Left ventricle myocardium inferior (tissue), 1 donor: ENCODE measurements around the gene SYCP2L. TPM values are rescaled to one million over a fixed set of nuclear protein-coding genes. Genes with fewer than 3 reads are reported as not detected.
"Not testable (repeated sequence)": the region's sequence is repeated elsewhere in the genome, so short reads cannot be mapped to it uniquely, and the experiment has no call there.

Source experiments
- DNase-seq: peaks from one replicate; pipeline ENCODE4 v3.0.0-alpha.2; 2020
- H3K27ac ChIP-seq: fragments of 200-600 bp; replicated peaks from 2 replicates; pipeline ENCODE4 v1.8.0; 2021
- H3K27me3 ChIP-seq: fragments of 200-600 bp; 2 replicates; pipeline ENCODE4 v1.8.0; 2021; ENCODE audit warnings: low read depth
- H3K36me3 ChIP-seq: fragments of 200-600 bp; 2 replicates; pipeline ENCODE4 v1.8.0; 2021
- H3K4me1 ChIP-seq: fragments of 200-600 bp; 2 replicates; pipeline ENCODE4 v1.8.0; 2021
- H3K4me3 ChIP-seq: fragments of 200-600 bp; 2 replicates; pipeline ENCODE4 v1.8.0; 2021; ENCODE audit warnings: mild to moderate bottlenecking, moderate library complexity
- H3K9me3 ChIP-seq: fragments of 200-600 bp; replicated peaks from 2 replicates; pipeline ENCODE4 v1.8.0; 2021
- CTCF ChIP-seq: fragments of 200-600 bp; IDR thresholded peaks from 2 replicates; pipeline ENCODE4 v1.8.0; 2021; ENCODE audit warnings: antibody characterized with exemption, mild to moderate bottlenecking, borderline replicate concordance
- intact Hi-C: fragments of 100-400 bp; cut with micrococcal nuclease; formaldehyde crosslinking; loops from one replicate; pipeline ENCODE4 v1.11.0; 2022
- total RNA-seq: library from RNA; stranded (reverse); fragmentation: NEBNext Ultra II Directional; extraction: Animal tissue kit (Norgen Biotek cat#: 25700); gene quantifications from one replicate; pipeline ENCODE4 v1.2.1, GENCODE V29; 2021
- donor health status: DM: no; HTN: yes; CAD: no; lungs with severe emphysema.

The SYCP2L gene
- total RNA-seq, 1 donor from 2014 or later = 0.33 TPM

GRCh38 chr6:10857259-10857658 is 29.6 kb upstream of the SYCP2L start:
- Histone ChIP-seq H3K4me3 (no peak overlapping the region), H3K36me3 (no peaks in the 10 kb centered on the region), H3K27ac (no peak overlapping the region), H3K27me3 (no peaks in the 10 kb centered on the region), H3K9me3 (peaks cover 21% of the 10 kb centered on the region), H3K4me1 (no peaks in the 10 kb centered on the region)
- no peak for DNase-seq
- no peak for TF ChIP-seq CTCF
- intact Hi-C loops = no loop called here

GRCh38 chr6:10861086-10861485 is 25.8 kb upstream of the SYCP2L start:
- no peak overlapping the region for H3K27ac ChIP-seq
- no peaks in the 10 kb centered on the region for H3K9me3 ChIP-seq
- no peaks in the 10 kb centered on the region for H3K4me1 ChIP-seq
- TF ChIP-seq CTCF = no peak
- no peak for DNase-seq
- no peaks in the 10 kb centered on the region for H3K36me3 ChIP-seq
- intact Hi-C loops = no loop called here
- no peaks in the 10 kb centered on the region for H3K27me3 ChIP-seq
- H3K4me3 ChIP-seq = no peak overlapping the region

- no peaks in the 10 kb centered on the region for H3K9me3 ChIP-seq
Observed at GRCh38 chr6:10862361-10862760, 24.5 kb upstream of the SYCP2L start.

GRCh38 chr6:10863031-10863430 is 23.8 kb upstream of the SYCP2L start:
- H3K4me3 ChIP-seq, H3K36me3 ChIP-seq, H3K27me3 ChIP-seq, H3K4me1 ChIP-seq, DNase-seq, H3K9me3 ChIP-seq, H3K27ac ChIP-seq, intact Hi-C loops: not testable (repeated sequence)

More at GRCh38 chr6:10862361-10862760, 24.5 kb upstream of the SYCP2L start:
- Histone ChIP-seq H3K4me1 (no peaks in the 10 kb centered on the region), H3K4me3 (no peak overlapping the region), H3K27me3 (no peaks in the 10 kb centered on the region), H3K36me3 (no peaks in the 10 kb centered on the region), H3K27ac (no peak overlapping the region)
- DNase-seq = no peak
- intact Hi-C loops = no loop called here
- TF ChIP-seq CTCF = no peak

- H3K27me3 ChIP-seq, H3K4me3 ChIP-seq, H3K27ac ChIP-seq, intact Hi-C loops, H3K4me1 ChIP-seq, H3K36me3 ChIP-seq, H3K9me3 ChIP-seq, DNase-seq: not testable (repeated sequence)
Observed at GRCh38 chr6:10866709-10867108, 20.1 kb upstream of the SYCP2L start.

GRCh38 chr6:10867952-10868351 is 18.9 kb upstream of the SYCP2L start:
- no peaks in the 10 kb centered on the region for H3K36me3 ChIP-seq
- intact Hi-C loops = no loop called here
- DNase-seq = no peak
- no peak overlapping the region for H3K27ac ChIP-seq
- no peak for TF ChIP-seq CTCF
- H3K27me3 ChIP-seq = peaks cover 8% of the 10 kb centered on the region
- no peak overlapping the region for H3K4me3 ChIP-seq
- no peaks in the 10 kb centered on the region for H3K4me1 ChIP-seq
- H3K9me3 ChIP-seq = no peaks in the 10 kb centered on the region

- intact Hi-C loops = no loop called here
Observed at GRCh38 chr6:10873374-10873773, 13.5 kb upstream of the SYCP2L start.

More at GRCh38 chr6:10873374-10873773, 13.5 kb upstream of the SYCP2L start:
- Histone ChIP-seq H3K9me3 (no peaks in the 10 kb centered on the region), H3K27me3 (peaks cover 27% of the 10 kb centered on the region), H3K4me3 (no peak overlapping the region), H3K4me1 (no peaks in the 10 kb centered on the region), H3K27ac (no peak overlapping the region), H3K36me3 (no peaks in the 10 kb centered on the region)
- no peak for TF ChIP-seq CTCF
- no peak for DNase-seq
